ENCODE measurements around the gene CRK. TPM values are rescaled to one million over a fixed set of nuclear protein-coding genes. Genes with fewer than 3 reads are reported as not detected.

Gene CRK
- total RNA-seq, 1 donor from 2014 or later, result 57.5 TPM

DNA sequence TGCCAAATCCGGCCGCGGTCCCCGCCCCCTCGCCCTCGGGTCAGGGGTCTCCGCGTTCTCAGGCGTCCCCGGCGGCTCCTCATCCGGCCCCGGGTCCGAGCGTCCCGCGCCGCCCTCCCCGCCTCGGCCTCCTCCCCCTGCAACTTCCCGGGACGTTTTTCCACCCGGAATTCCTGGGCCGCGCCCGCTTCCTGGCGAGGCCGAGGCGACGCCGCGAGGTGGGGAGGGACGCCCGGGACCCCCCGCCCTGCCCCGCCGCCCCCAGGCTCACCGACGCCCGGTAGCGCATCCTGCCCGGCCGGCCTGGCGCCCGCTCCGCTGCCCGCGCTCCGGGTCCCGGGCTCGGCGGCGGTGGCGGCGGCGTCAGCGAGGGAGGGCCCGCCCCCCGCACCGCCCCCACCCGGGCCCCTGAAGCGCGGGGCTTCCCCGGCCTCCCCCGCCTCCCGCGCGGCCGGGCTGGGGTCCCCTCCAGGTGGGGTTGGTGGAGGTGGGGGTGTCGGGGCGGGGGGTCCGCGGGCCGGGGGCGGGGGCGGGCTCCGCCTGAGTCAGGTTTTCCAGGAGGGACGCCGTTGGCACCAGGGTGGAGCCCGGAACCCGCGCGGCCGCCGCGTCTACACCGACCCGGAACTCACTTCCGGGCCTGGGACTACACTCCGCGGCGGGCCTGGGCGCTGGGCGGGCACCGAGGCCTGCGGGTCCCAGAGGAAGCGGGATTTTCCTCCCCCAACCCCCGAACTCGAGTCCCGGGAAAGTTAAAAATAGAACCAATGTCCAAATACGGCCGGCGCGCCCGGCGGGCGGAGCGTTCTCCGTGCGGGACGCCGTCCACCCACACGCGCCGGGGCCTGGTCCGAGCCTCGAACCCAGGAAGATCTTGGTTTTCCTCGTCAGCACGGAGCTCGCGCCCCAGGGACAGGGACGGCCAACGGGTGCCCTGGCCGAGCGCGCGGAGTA, 29.7 kb upstream of the CRK start:
- TF ChIP-seq POLR2A (IDR thresholded peaks at IDR 0.05) (no peak), POLR2AphosphoS5 (IDR thresholded peaks at IDR 0.05; ENCODE audit: insufficient read depth in 1 of 2, low read depth in 1 of 2) (peak; percentile 35 to 43)
- TF ChIP-seq, protein P1, sequence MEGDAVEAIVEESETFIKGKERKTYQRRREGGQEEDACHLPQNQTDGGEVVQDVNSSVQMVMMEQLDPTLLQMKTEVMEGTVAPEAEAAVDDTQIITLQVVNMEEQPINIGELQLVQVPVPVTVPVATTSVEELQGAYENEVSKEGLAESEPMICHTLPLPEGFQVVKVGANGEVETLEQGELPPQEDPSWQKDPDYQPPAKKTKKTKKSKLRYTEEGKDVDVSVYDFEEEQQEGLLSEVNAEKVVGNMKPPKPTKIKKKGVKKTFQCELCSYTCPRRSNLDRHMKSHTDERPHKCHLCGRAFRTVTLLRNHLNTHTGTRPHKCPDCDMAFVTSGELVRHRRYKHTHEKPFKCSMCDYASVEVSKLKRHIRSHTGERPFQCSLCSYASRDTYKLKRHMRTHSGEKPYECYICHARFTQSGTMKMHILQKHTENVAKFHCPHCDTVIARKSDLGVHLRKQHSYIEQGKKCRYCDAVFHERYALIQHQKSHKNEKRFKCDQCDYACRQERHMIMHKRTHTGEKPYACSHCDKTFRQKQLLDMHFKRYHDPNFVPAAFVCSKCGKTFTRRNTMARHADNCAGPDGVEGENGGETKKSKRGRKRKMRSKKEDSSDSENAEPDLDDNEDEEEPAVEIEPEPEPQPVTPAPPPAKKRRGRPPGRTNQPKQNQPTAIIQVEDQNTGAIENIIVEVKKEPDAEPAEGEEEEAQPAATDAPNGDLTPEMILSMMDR (IDR thresholded peaks at IDR 0.05), result no peak
- peak overlapping the region; percentile 98 for H3K27ac ChIP-seq
- H3K36me3 ChIP-seq, result peaks cover 0 to 27% of the 10 kb centered on the region in 2 donors
- H3K27me3 ChIP-seq, result no peaks in the 10 kb centered on the region
- no peak for DNase-seq (ENCODE audit: extremely low spot score in 2 of 2)
- intact Hi-C loops (cut with DNase I), result no loop called here
- peak overlapping the region; percentile 70 to 96 for H3K4me3 ChIP-seq
- H3K9me3 ChIP-seq, result no peaks in the 10 kb centered on the region
- peaks cover 68% of the 10 kb centered on the region for H3K4me1 ChIP-seq

DNA sequence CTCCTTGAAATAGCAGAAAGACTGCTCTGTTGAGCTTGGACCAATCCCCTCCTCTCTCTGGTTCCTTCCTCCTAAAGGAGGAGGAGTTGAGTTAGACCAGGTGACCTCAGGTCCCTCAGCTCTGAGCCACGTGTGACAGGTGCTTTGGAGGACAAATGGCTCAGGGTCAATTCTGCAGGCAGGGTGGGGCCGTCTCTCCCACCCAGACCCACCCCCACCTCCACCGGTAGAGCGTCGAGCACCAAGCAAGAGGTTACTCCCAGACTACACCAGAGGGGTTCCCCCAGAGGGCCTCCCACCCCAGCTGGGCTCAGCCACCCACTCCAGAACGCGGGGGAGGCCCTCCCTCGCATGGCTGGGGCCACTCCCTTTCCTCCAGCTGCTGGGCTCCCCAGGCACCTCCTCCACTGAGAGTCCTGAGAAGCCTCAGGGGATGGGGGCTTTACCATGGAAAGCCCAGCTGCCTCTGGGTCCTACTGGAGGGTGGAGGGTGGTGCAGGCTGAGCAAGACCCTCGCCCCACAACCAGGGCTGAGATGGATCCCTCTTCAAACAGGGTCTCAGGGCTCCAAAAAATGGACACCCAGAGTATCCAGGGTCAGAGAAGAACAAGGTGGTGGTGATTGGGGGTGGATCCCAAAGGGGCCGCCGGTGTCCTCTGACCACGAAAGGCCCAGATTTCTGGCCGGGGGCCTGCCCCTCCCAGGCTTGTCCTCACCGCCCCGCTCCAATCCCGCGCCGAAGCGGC, 28.8 kb upstream of the CRK start:
- peak overlapping the region; percentile 70 to 96 for H3K4me3 ChIP-seq
- intact Hi-C loops (cut with DNase I), result no loop called here
- H3K36me3 ChIP-seq, result peaks cover 0 to 33% of the 10 kb centered on the region in 2 donors
- H3K4me1 ChIP-seq, result peaks cover 59% of the 10 kb centered on the region
- no peak for DNase-seq (ENCODE audit: extremely low spot score in 2 of 2)
- H3K9me3 ChIP-seq, result no peaks in the 10 kb centered on the region
- H3K27ac ChIP-seq, result peak overlapping the region; percentile 98
- no peaks in the 10 kb centered on the region for H3K27me3 ChIP-seq
- no peak for TF ChIP-seq POLR2A (IDR thresholded peaks at IDR 0.05)
- TF ChIP-seq POLR2AphosphoS5 (IDR thresholded peaks at IDR 0.05; ENCODE audit: insufficient read depth in 1 of 2, low read depth in 1 of 2), result peak in 1 of 2 donors; percentile 53
- TF ChIP-seq, protein P1 (IDR thresholded peaks at IDR 0.05), result no peak

DNA sequence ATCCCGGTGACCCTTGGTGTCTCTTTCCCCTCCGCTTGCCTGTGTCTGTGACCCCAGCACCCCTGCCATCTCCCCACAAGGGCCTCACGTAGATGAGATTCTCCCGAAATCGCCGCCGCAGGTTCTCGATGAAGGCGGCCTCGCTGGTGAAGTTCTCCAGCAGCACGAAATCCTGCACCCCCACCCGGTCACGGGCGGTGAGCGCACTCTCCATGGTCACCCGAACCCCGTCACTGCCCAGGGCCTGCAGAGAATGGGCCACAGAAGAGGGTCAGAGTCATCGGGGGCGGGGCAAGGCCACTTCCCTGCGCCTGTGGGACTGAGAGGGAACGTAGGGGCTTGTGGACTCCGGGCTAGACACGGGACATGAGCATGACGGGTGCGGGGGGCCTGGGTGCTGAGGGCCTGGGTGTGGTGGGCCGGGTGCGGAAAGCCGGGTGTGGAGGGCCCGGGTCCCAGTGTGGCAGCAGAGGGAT, 28.1 kb upstream of the CRK start:
- peaks cover 3 to 40% of the 10 kb centered on the region in 2 donors for H3K36me3 ChIP-seq
- H3K27me3 ChIP-seq, result no peaks in the 10 kb centered on the region
- intact Hi-C loops (cut with DNase I), result no loop called here
- H3K4me3 ChIP-seq, result peak overlapping the region in 1 of 2 donors; percentile 70
- H3K27ac ChIP-seq, result peak overlapping the region; percentile 98
- no peak for DNase-seq (ENCODE audit: extremely low spot score in 2 of 2)
- H3K4me1 ChIP-seq, result peaks cover 52% of the 10 kb centered on the region
- H3K9me3 ChIP-seq, result no peaks in the 10 kb centered on the region
- no peak for TF ChIP-seq POLR2A (IDR thresholded peaks at IDR 0.05)
- no peak for TF ChIP-seq POLR2AphosphoS5 (IDR thresholded peaks at IDR 0.05; ENCODE audit: insufficient read depth in 1 of 2, low read depth in 1 of 2)
- TF ChIP-seq, protein P1 (IDR thresholded peaks at IDR 0.05), result no peak

DNA sequence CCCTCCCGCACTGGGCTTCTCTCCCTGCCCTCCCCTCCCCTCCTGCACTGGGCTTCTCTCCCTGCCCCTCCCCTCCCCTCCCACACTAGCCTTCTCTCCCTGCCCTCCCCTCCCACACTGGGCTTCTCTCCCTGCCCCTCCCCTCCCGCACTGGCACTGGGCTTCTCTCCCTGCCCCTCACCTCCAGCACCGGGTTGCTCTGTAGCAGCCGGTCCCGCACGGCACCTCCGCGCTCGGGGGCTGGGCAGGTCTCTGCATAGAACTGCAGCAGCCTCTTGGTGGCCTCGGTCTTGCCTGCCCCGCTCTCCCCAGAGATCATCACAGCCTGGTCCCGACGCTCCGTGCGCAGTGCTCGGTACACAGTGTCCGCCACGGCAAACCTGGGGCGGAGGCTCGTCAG, 26.6 kb upstream of the CRK start:
- intact Hi-C loops (cut with DNase I), result no loop called here
- no peak overlapping the region for H3K4me3 ChIP-seq
- H3K4me1 ChIP-seq, result peaks cover 42% of the 10 kb centered on the region
- no peaks in the 10 kb centered on the region for H3K27me3 ChIP-seq
- TF ChIP-seq, protein P1 (IDR thresholded peaks at IDR 0.05), result no peak
- TF ChIP-seq POLR2A (IDR thresholded peaks at IDR 0.05), result no peak
- no peak for TF ChIP-seq POLR2AphosphoS5 (IDR thresholded peaks at IDR 0.05; ENCODE audit: insufficient read depth in 1 of 2, low read depth in 1 of 2)
- H3K27ac ChIP-seq, result peak overlapping the region; percentile 57
- DNase-seq (ENCODE audit: extremely low spot score in 2 of 2), result no peak
- peaks cover 3 to 54% of the 10 kb centered on the region in 2 donors for H3K36me3 ChIP-seq
- H3K9me3 ChIP-seq, result no peaks in the 10 kb centered on the region
